Astrocyte (in vitro differentiated cells and primary cell): ENCODE data around the gene EFNA5. TPM values are rescaled to one million over a fixed set of nuclear protein-coding genes. Genes with fewer than 3 reads are reported as not detected.
A peak's percentile ranks its signal among the peaks of the same experiment; 100 is the strongest.

Experiments used
- DNase-seq: peaks from one replicate; pipeline ENCODE4 v3.0.0-alpha.2; 2010; ENCODE audit warnings: low read depth
- FAIRE-seq: peaks from 2 replicates; lab custom pipeline; 2011; peaks lifted over from hg19 to GRCh38; lab: Jason Lieb, UNC
- H2AFZ ChIP-seq: 2 replicates; pipeline ENCODE4 v1.6.0; 2012; ENCODE audit warnings: low read depth, low read length, inconsistent platforms
- H3K27ac ChIP-seq: 2 replicates; pipeline ENCODE4 v1.5.1; 2011; ENCODE audit warnings: low read depth, low read length, inconsistent platforms
- H3K27me3 ChIP-seq: 2 replicates; pipeline ENCODE4 v1.6.0; 2011; ENCODE audit warnings: low read length, inconsistent platforms; ENCODE audit not compliant: insufficient read depth
- H3K36me3 ChIP-seq: 2 replicates; pipeline ENCODE4 v1.5.1; 2011; ENCODE audit warnings: low read length, inconsistent platforms; ENCODE audit not compliant: insufficient read depth
- H3K4me1 ChIP-seq: 2 replicates; pipeline ENCODE4 v1.5.1; 2011; ENCODE audit warnings: low read length, inconsistent platforms; ENCODE audit not compliant: insufficient read depth
- H3K4me2 ChIP-seq: 2 replicates; pipeline ENCODE4 v1.6.0; 2012; ENCODE audit warnings: low read length, inconsistent platforms
- H3K4me3 ChIP-seq: 2 replicates; pipeline ENCODE4 v1.5.1; 2011; ENCODE audit warnings: low read depth, mild to moderate bottlenecking, low read length, inconsistent platforms; ENCODE audit not compliant: insufficient read depth
- H3K79me2 ChIP-seq: 2 replicates; pipeline ENCODE4 v1.6.0; 2012; ENCODE audit warnings: mild to moderate bottlenecking, low read length, inconsistent platforms; ENCODE audit not compliant: insufficient read depth
- H3K9ac ChIP-seq: 2 replicates; pipeline ENCODE4 v1.6.0; 2012; ENCODE audit warnings: mild to moderate bottlenecking, low read length, inconsistent platforms
- H3K9me3 ChIP-seq: 2 replicates; pipeline ENCODE4 v1.5.1; 2012; ENCODE audit warnings: low read depth, mild to moderate bottlenecking, low read length, inconsistent platforms; ENCODE audit not compliant: insufficient read depth
- H4K20me1 ChIP-seq: 2 replicates; pipeline ENCODE4 v1.6.0; 2012; ENCODE audit warnings: low read length, inconsistent platforms; ENCODE audit not compliant: insufficient read depth
- H3K27ac Mint-ChIP-seq: one replicate; pipeline ENCODE4 v1.8.0; 2021; ENCODE audit warnings: mild to moderate bottlenecking, mixed read lengths; ENCODE audit not compliant: unreplicated experiment
- H3K27me3 Mint-ChIP-seq: one replicate; pipeline ENCODE4 v1.8.0; 2021; ENCODE audit warnings: low read depth, mixed read lengths; ENCODE audit not compliant: unreplicated experiment
- H3K36me3 Mint-ChIP-seq: one replicate; pipeline ENCODE4 v1.8.0; 2021; ENCODE audit warnings: low read depth, mixed read lengths; ENCODE audit not compliant: unreplicated experiment
- H3K4me1 Mint-ChIP-seq: one replicate; pipeline ENCODE4 v1.8.0; 2021; ENCODE audit warnings: low read depth, mixed read lengths; ENCODE audit not compliant: unreplicated experiment
- H3K4me3 Mint-ChIP-seq: one replicate; pipeline ENCODE4 v1.8.0; 2021; ENCODE audit warnings: mild to moderate bottlenecking, moderate library complexity, mixed read lengths; ENCODE audit not compliant: unreplicated experiment
- H3K9me3 Mint-ChIP-seq: one replicate; pipeline ENCODE4 v1.8.0; 2021; ENCODE audit warnings: mild to moderate bottlenecking, mixed read lengths; ENCODE audit not compliant: unreplicated experiment
- EZH2 ChIP-seq: IDR thresholded peaks from 2 replicates; pipeline ENCODE4 v1.6.1; 2012; ENCODE audit warnings: mild to moderate bottlenecking, low read length, inconsistent platforms; ENCODE audit not compliant: insufficient read depth
- total RNA-seq: library from RNA; stranded (reverse); gene quantifications from 2 replicates; pipeline ENCODE4 v1.2.1, GENCODE V29; 2021
- TF ChIP-seq, protein P1 (sequence below): IDR thresholded peaks from 2 replicates; pipeline ENCODE4 v1.5.1; 2011; ENCODE audit warnings: low read depth, mild to moderate bottlenecking, inconsistent platforms, low read length, moderate library complexity; ENCODE audit not compliant: insufficient read depth

Gene EFNA5
- total RNA-seq, 1 donor from 2014 or later = 59.3 TPM

DNA sequence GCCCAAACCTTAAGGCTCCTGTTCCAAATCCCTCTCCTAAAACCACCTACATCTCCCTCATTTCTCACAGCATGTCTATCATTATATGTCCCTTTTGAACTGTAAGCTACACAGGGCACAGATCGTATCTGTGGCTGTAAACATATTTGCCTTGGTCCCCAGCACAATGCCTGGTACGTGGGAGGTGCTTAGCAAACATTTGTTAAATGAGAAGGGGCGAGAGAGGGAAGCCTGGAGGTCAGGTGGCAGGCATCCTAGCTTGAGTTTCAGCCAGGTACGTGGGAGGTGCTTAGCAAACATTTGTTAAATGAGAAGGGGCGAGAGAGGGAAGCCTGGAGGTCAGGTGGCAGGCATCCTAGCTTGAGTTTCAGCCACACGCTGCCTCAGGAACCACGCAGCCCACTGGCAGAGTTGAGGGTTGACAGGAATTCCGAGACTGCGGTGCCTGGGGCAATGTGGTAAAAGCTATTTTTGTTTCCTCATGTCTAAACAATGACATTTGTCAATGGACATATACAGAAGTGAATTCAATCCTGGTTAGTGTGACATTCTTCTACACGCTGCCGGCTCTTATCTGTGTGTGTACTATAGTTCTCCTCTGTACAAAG is 113.6 kb downstream of the EFNA5 start:
- Mint-ChIP-seq H3K27ac (peak overlapping the region; percentile 67), H3K9me3 (no peaks in the 10 kb centered on the region), H3K36me3 (no peaks in the 10 kb centered on the region), H3K4me3 (peak overlapping the region; percentile 9), H3K27me3 (no peaks in the 10 kb centered on the region), H3K4me1 (peaks cover 56% of the 10 kb centered on the region)
- FAIRE-seq (no peak), DNase-seq (peak; percentile 50)
- no peak overlapping the region for H3K27ac ChIP-seq
- no peaks in the 10 kb centered on the region for H3K9me3 ChIP-seq
- no peaks in the 10 kb centered on the region for H4K20me1 ChIP-seq
- TF ChIP-seq EZH2 = no peak
- TF ChIP-seq, protein P1, sequence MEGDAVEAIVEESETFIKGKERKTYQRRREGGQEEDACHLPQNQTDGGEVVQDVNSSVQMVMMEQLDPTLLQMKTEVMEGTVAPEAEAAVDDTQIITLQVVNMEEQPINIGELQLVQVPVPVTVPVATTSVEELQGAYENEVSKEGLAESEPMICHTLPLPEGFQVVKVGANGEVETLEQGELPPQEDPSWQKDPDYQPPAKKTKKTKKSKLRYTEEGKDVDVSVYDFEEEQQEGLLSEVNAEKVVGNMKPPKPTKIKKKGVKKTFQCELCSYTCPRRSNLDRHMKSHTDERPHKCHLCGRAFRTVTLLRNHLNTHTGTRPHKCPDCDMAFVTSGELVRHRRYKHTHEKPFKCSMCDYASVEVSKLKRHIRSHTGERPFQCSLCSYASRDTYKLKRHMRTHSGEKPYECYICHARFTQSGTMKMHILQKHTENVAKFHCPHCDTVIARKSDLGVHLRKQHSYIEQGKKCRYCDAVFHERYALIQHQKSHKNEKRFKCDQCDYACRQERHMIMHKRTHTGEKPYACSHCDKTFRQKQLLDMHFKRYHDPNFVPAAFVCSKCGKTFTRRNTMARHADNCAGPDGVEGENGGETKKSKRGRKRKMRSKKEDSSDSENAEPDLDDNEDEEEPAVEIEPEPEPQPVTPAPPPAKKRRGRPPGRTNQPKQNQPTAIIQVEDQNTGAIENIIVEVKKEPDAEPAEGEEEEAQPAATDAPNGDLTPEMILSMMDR = no peak
- H3K79me2 ChIP-seq = no peaks in the 10 kb centered on the region
- H3K4me3 ChIP-seq = no peak overlapping the region
- peaks cover 21% of the 10 kb centered on the region for H3K4me1 ChIP-seq
- H3K27me3 ChIP-seq = no peaks in the 10 kb centered on the region
- H2AFZ ChIP-seq = no peak overlapping the region
- H3K9ac ChIP-seq = no peak overlapping the region
- peak overlapping the region; percentile 27 for H3K4me2 ChIP-seq
- no peaks in the 10 kb centered on the region for H3K36me3 ChIP-seq

DNA sequence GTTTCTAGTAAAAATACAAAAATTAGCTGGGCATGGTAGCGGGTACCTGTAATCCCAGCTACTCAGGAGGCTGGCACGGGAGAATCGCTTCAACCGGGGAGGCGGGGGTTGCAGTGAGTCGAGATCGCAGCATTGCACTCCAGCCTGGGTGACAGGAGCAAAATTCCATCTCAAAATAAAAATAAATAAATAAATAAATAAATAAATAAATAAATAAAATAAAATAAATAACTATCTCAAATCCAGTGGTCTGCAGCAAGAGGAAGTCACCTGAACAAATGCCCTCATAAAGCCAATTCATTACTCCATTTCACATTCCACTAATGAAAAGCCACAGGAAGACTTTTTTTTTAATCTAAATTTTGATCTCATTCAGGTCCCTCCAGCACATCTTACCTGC is 114.2 kb downstream of the EFNA5 start:
- Mint-ChIP-seq H3K36me3 (no peaks in the 10 kb centered on the region), H3K27ac (peak overlapping the region; percentile 59), H3K4me3 (no peak overlapping the region), H3K27me3 (no peaks in the 10 kb centered on the region), H3K9me3 (no peaks in the 10 kb centered on the region), H3K4me1 (peaks cover 58% of the 10 kb centered on the region)
- DNase-seq (no peak), FAIRE-seq (no peak)
- H4K20me1 ChIP-seq = no peaks in the 10 kb centered on the region
- peaks cover 21% of the 10 kb centered on the region for H3K4me1 ChIP-seq
- TF ChIP-seq EZH2 = no peak
- TF ChIP-seq, protein P1 = no peak
- H3K9ac ChIP-seq = no peak overlapping the region
- H3K4me3 ChIP-seq = no peak overlapping the region
- no peak overlapping the region for H3K27ac ChIP-seq
- H3K79me2 ChIP-seq = no peaks in the 10 kb centered on the region
- no peak overlapping the region for H3K4me2 ChIP-seq
- H3K36me3 ChIP-seq = no peaks in the 10 kb centered on the region
- H3K9me3 ChIP-seq = no peaks in the 10 kb centered on the region
- no peak overlapping the region for H2AFZ ChIP-seq
- H3K27me3 ChIP-seq = no peaks in the 10 kb centered on the region

- Histone ChIP-seq H3K9ac (no peak overlapping the region), H3K4me2 (peak overlapping the region; percentile 30), H3K79me2 (no peaks in the 10 kb centered on the region), H3K27me3 (no peaks in the 10 kb centered on the region), H3K4me3 (no peak overlapping the region), H3K9me3 (no peaks in the 10 kb centered on the region), H4K20me1 (no peaks in the 10 kb centered on the region), H2AFZ (no peak overlapping the region), H3K27ac (no peak overlapping the region), H3K36me3 (no peaks in the 10 kb centered on the region), H3K4me1 (peaks cover 21% of the 10 kb centered on the region)
- H3K27me3 Mint-ChIP-seq = no peaks in the 10 kb centered on the region
- TF ChIP-seq, protein P1 = no peak
- TF ChIP-seq EZH2 = no peak
- no peak for FAIRE-seq
- H3K4me3 Mint-ChIP-seq = no peak overlapping the region
- peak; percentile 59 for DNase-seq
- H3K4me1 Mint-ChIP-seq = peaks cover 58% of the 10 kb centered on the region
- H3K9me3 Mint-ChIP-seq = no peaks in the 10 kb centered on the region
- no peaks in the 10 kb centered on the region for H3K36me3 Mint-ChIP-seq
- peak overlapping the region; percentile 76 for H3K27ac Mint-ChIP-seq
Measured at GRCh38 chr5:107555425-107556090, 115.2 kb downstream of the EFNA5 start.
